Body of pancreas (tissue), 4 donors: ENCODE data around the gene COL24A1.

Experiments used
- CTCF ChIP-seq, 7 experiments: fragments of 450-650 bp in 4 of 7; fragments of 200-600 bp in 3 of 7; sonication (generic) in 3 of 7; IDR thresholded peaks; one replicate each; pipeline ENCODE4 v1.5.1; 2016 to 2019; ENCODE audit warnings: antibody characterized with exemption in 7 of 7
- POLR2A ChIP-seq, 3 donors: fragments of 450-650 bp; IDR thresholded peaks; one replicate each; pipeline ENCODE4 v1.6.1; 2016; ENCODE audit warnings: antibody characterized with exemption in 3 of 3, mild to moderate bottlenecking in 2 of 3

DNA sequence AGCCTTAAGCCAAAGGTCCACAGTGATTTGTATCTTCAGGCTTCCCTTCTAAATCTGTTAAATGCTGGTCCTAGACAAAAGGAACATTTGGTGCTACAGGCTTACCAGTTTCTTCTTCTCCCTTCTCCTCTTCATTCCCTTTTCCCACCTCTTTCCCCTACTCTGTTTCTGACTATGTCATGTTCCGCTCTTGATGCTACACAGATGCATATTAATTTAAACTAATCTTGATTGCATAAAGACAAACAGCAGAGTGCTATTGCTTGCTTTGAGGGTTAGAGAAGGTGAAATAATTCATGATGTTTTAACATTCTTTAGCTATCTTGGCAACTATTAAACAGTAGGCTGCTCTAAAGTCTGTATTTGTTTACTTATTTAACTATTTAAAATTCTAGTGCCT, 34.3 kb upstream of the COL24A1 start:
- TF ChIP-seq CTCF (IDR thresholded peaks at IDR 0.05) (no peak), POLR2A (IDR thresholded peaks at IDR 0.05) (no peak)
